Measurements from ENCODE around the gene HDAC9.

The HDAC9 gene

GRCh38 chr7:18675579-18675978 lies 180.0 kb downstream of the HDAC9 start:
- Histone ChIP-seq H3K4me2 (no peak overlapping the region), H3K27me3 (ENCODE audit: insufficient read depth, low read depth) (no peaks in the 10 kb centered on the region), H2AFZ (ENCODE audit: low read depth) (no peak overlapping the region), H4K20me1 (ENCODE audit: insufficient read depth) (no peaks in the 10 kb centered on the region), H3K79me2 (ENCODE audit: insufficient read depth, low read depth) (no peaks in the 10 kb centered on the region), H3K4me3 (IDR thresholded peaks at IDR 0.05; ENCODE audit: insufficient read depth, low read depth, low read length) (no peak overlapping the region), H3K4me1 (ENCODE audit: low read depth, poor library complexity, severe bottlenecking) (no peaks in the 10 kb centered on the region), H3K9ac (no peak overlapping the region), H3K27ac (no peak overlapping the region), H3K36me3 (ENCODE audit: insufficient read depth) (no peaks in the 10 kb centered on the region)
- no peak for TF ChIP-seq CTCF (conservative IDR thresholded peaks at IDR 0.05; ENCODE audit: low read depth, low read length)

- no peaks in the 10 kb centered on the region for H4K20me1 ChIP-seq (ENCODE audit: insufficient read depth)
- H3K4me3 ChIP-seq (IDR thresholded peaks at IDR 0.05; ENCODE audit: insufficient read depth, low read depth, low read length), result no peak overlapping the region
- TF ChIP-seq CTCF (conservative IDR thresholded peaks at IDR 0.05; ENCODE audit: low read depth, low read length), result no peak
- no peak overlapping the region for H3K4me2 ChIP-seq
- no peak overlapping the region for H3K27ac ChIP-seq
- no peaks in the 10 kb centered on the region for H3K79me2 ChIP-seq (ENCODE audit: insufficient read depth, low read depth)
- H2AFZ ChIP-seq (ENCODE audit: low read depth), result no peak overlapping the region
- no peak overlapping the region for H3K9ac ChIP-seq
- no peaks in the 10 kb centered on the region for H3K36me3 ChIP-seq (ENCODE audit: insufficient read depth)
- H3K27me3 ChIP-seq (ENCODE audit: insufficient read depth, low read depth), result no peaks in the 10 kb centered on the region
- no peaks in the 10 kb centered on the region for H3K4me1 ChIP-seq (ENCODE audit: low read depth, poor library complexity, severe bottlenecking)
These were observed 183.7 kb downstream of the HDAC9 start for GRCh38 chr7:18679261-18679660.

- Histone ChIP-seq H2AFZ (ENCODE audit: low read depth) (no peak overlapping the region), H3K4me1 (ENCODE audit: low read depth, poor library complexity, severe bottlenecking) (peaks cover 7% of the 10 kb centered on the region), H3K27ac (no peak overlapping the region), H4K20me1 (ENCODE audit: insufficient read depth) (no peaks in the 10 kb centered on the region), H3K4me2 (no peak overlapping the region), H3K27me3 (ENCODE audit: insufficient read depth, low read depth) (no peaks in the 10 kb centered on the region), H3K9ac (no peak overlapping the region), H3K79me2 (ENCODE audit: insufficient read depth, low read depth) (no peaks in the 10 kb centered on the region), H3K4me3 (IDR thresholded peaks at IDR 0.05; ENCODE audit: insufficient read depth, low read depth, low read length) (no peak overlapping the region), H3K36me3 (ENCODE audit: insufficient read depth) (no peaks in the 10 kb centered on the region)
- TF ChIP-seq CTCF (conservative IDR thresholded peaks at IDR 0.05; ENCODE audit: low read depth, low read length), result no peak
These were observed 185.0 kb downstream of the HDAC9 start for GRCh38 chr7:18680576-18680975.

- H3K36me3 ChIP-seq (ENCODE audit: insufficient read depth), result no peaks in the 10 kb centered on the region
- no peaks in the 10 kb centered on the region for H4K20me1 ChIP-seq (ENCODE audit: insufficient read depth)
- no peak overlapping the region for H3K9ac ChIP-seq
- H3K4me2 ChIP-seq, result no peak overlapping the region
- no peak overlapping the region for H3K27ac ChIP-seq
- H3K79me2 ChIP-seq (ENCODE audit: insufficient read depth, low read depth), result no peaks in the 10 kb centered on the region
- H2AFZ ChIP-seq (ENCODE audit: low read depth), result no peak overlapping the region
- H3K4me1 ChIP-seq (ENCODE audit: low read depth, poor library complexity, severe bottlenecking), result peaks cover 7% of the 10 kb centered on the region
- no peak for TF ChIP-seq CTCF (conservative IDR thresholded peaks at IDR 0.05; ENCODE audit: low read depth, low read length)
- H3K27me3 ChIP-seq (ENCODE audit: insufficient read depth, low read depth), result no peaks in the 10 kb centered on the region
- no peak overlapping the region for H3K4me3 ChIP-seq (IDR thresholded peaks at IDR 0.05; ENCODE audit: insufficient read depth, low read depth, low read length)
These were observed 189.4 kb downstream of the HDAC9 start for GRCh38 chr7:18684916-18685315.
